Measurements from ENCODE around the gene THAP9. TPM values are rescaled to one million over a fixed set of nuclear protein-coding genes. Genes with fewer than 3 reads are reported as not detected.
"Not testable (repeated sequence)": the region's sequence is repeated elsewhere in the genome, so short reads cannot be mapped to it uniquely, and the experiment has no call there.

THAP9 gene
- polyA plus RNA-seq, 1 of the 3 experiments (the other 2 are of a cell fraction) = 1.5 TPM

GRCh38 chr4:82913305-82913704 is 12.8 kb downstream of the THAP9 start:
- H4K20me1 ChIP-seq (ENCODE audit: insufficient read depth) = no peaks in the 10 kb centered on the region
- H3K4me1 ChIP-seq (ENCODE audit: control insufficient read depth in 1 of 2, insufficient read depth in 2 of 2, low read depth in 1 of 2, low read length in 1 of 2) = no peaks in the 10 kb centered on the region
- no peak for DNase-seq
- H3K79me2 ChIP-seq (ENCODE audit: insufficient read depth) = no peaks in the 10 kb centered on the region
- no peaks in the 10 kb centered on the region for H3F3A ChIP-seq (replicated peaks; ENCODE audit: insufficient read depth)
- no peaks in the 10 kb centered on the region for H3K9me2 ChIP-seq
- no peak overlapping the region for H3K4me2 ChIP-seq
- peaks cover 11 to 24% of the 10 kb centered on the region in 2 experiments for H3K36me3 ChIP-seq (replicated peaks in 1 of 2; ENCODE audit: control insufficient read depth in 1 of 2, insufficient read depth in 2 of 2, low read length in 1 of 2)
- POLR2A ChIA-PET = interaction anchor here (1.2 kb wide), 1 partner anchor 13 kb away, joined by 3 read pairs; the partner anchor contains the start of gene THAP9
- H3K4me3 ChIP-seq (ENCODE audit: low read depth in 2 of 2, low read length in 1 of 2) = no peak overlapping the region
- no peaks in the 10 kb centered on the region for H3K9me3 ChIP-seq
- TF ChIP-seq FOXJ3 (CRISPR knock-in tag; IDR thresholded peaks at IDR 0.05) (no peak), ELF1 (IDR thresholded peaks at IDR 0.05) (no peak), NFIC (IDR thresholded peaks at IDR 0.05; ENCODE audit: borderline replicate concordance) (no peak), EZH2phosphoT487 (IDR thresholded peaks at IDR 0.05; ENCODE audit: borderline replicate concordance, low read depth) (no peak), RFX5 (IDR thresholded peaks at IDR 0.05; ENCODE audit: low read length) (no peak), GATA2 (CRISPR knock-in tag; IDR thresholded peaks at IDR 0.05) (no peak), FOSL2 (IDR thresholded peaks at IDR 0.05; ENCODE audit: borderline replicate concordance, low read depth) (no peak), RAD21 (IDR thresholded peaks at IDR 0.05; ENCODE audit: low read length) (no peak), CHD2 (IDR thresholded peaks at IDR 0.05; ENCODE audit: low read length, partially characterized antibody) (no peak), SIN3A (IDR thresholded peaks at IDR 0.05; ENCODE audit: borderline replicate concordance, low read depth, low read length) (no peak), SMC3 (IDR thresholded peaks at IDR 0.05; ENCODE audit: low read depth, low read length) (no peak), ZBTB33 (IDR thresholded peaks at IDR 0.05; ENCODE audit: borderline replicate concordance, low read depth) (no peak), TCF12 (IDR thresholded peaks at IDR 0.05) (no peak), YY1 (IDR thresholded peaks at IDR 0.05; ENCODE audit: low read depth) (no peak), REST (IDR thresholded peaks at IDR 0.05; ENCODE audit: low read depth, low read length) (no peak)
- TF ChIP-seq, protein P1, sequence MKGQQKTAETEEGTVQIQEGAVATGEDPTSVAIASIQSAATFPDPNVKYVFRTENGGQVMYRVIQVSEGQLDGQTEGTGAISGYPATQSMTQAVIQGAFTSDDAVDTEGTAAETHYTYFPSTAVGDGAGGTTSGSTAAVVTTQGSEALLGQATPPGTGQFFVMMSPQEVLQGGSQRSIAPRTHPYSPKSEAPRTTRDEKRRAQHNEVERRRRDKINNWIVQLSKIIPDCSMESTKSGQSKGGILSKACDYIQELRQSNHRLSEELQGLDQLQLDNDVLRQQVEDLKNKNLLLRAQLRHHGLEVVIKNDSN (IDR thresholded peaks at IDR 0.05; ENCODE audit: borderline replicate concordance, low read depth) = no peak
- TF ChIP-seq, protein P2, sequence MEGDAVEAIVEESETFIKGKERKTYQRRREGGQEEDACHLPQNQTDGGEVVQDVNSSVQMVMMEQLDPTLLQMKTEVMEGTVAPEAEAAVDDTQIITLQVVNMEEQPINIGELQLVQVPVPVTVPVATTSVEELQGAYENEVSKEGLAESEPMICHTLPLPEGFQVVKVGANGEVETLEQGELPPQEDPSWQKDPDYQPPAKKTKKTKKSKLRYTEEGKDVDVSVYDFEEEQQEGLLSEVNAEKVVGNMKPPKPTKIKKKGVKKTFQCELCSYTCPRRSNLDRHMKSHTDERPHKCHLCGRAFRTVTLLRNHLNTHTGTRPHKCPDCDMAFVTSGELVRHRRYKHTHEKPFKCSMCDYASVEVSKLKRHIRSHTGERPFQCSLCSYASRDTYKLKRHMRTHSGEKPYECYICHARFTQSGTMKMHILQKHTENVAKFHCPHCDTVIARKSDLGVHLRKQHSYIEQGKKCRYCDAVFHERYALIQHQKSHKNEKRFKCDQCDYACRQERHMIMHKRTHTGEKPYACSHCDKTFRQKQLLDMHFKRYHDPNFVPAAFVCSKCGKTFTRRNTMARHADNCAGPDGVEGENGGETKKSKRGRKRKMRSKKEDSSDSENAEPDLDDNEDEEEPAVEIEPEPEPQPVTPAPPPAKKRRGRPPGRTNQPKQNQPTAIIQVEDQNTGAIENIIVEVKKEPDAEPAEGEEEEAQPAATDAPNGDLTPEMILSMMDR (IDR thresholded peaks at IDR 0.05) = no peak
- TF ChIP-seq, protein P3, sequence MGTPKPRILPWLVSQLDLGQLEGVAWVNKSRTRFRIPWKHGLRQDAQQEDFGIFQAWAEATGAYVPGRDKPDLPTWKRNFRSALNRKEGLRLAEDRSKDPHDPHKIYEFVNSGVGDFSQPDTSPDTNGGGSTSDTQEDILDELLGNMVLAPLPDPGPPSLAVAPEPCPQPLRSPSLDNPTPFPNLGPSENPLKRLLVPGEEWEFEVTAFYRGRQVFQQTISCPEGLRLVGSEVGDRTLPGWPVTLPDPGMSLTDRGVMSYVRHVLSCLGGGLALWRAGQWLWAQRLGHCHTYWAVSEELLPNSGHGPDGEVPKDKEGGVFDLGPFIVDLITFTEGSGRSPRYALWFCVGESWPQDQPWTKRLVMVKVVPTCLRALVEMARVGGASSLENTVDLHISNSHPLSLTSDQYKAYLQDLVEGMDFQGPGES (IDR thresholded peaks at IDR 0.05; ENCODE audit: low read depth, low read length) = no peak
- TF ChIP-seq, protein P4, sequence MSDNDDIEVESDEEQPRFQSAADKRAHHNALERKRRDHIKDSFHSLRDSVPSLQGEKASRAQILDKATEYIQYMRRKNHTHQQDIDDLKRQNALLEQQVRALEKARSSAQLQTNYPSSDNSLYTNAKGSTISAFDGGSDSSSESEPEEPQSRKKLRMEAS (IDR thresholded peaks at IDR 0.05; ENCODE audit: low read depth) = no peak
- no peaks in the 10 kb centered on the region for H3K27me3 ChIP-seq (ENCODE audit: insufficient read depth)
- CTCF ChIA-PET = interaction anchor here (0.6 kb wide), 1 partner anchor 83 kb away, joined by 3 read pairs; no protein-coding TSS in a partner anchor
- H3K27ac ChIP-seq (ENCODE audit: low read depth in 2 of 2, low read length in 1 of 2) = no peak overlapping the region
- no peak overlapping the region for H2AFZ ChIP-seq (ENCODE audit: low read depth)
- H3K9ac ChIP-seq = no peak overlapping the region
- 50% methylated on average over 2 of the region's 2 CpGs for WGBS (ENCODE audit: low lambda C conversion rate)

- WGBS (ENCODE audit: low lambda C conversion rate) = 95% methylated on average over 2 of the region's 2 CpGs
- H3K9ac ChIP-seq; H3K9me2 ChIP-seq; H3K79me2 ChIP-seq (ENCODE audit: insufficient read depth); H3K9me3 ChIP-seq; H2AFZ ChIP-seq (ENCODE audit: low read depth); H4K20me1 ChIP-seq (ENCODE audit: insufficient read depth); H3F3A ChIP-seq (replicated peaks; ENCODE audit: insufficient read depth); H3K4me3 ChIP-seq (ENCODE audit: low read depth in 2 of 2, low read length in 1 of 2); H3K27me3 ChIP-seq (ENCODE audit: insufficient read depth); H3K4me2 ChIP-seq; H3K27ac ChIP-seq (ENCODE audit: low read depth in 2 of 2, low read length in 1 of 2); DNase-seq; H3K4me1 ChIP-seq (ENCODE audit: control insufficient read depth in 1 of 2, insufficient read depth in 2 of 2, low read depth in 1 of 2, low read length in 1 of 2): not testable (repeated sequence)
- H3K36me3 ChIP-seq (replicated peaks in 1 of 2; ENCODE audit: control insufficient read depth in 1 of 2, insufficient read depth in 2 of 2, low read length in 1 of 2) = peaks cover 11 to 24% of the 10 kb centered on the region in 2 experiments
- ChIA-PET CTCF (interaction anchor here (0.6 kb wide), 1 partner anchor 82 kb away, joined by 3 read pairs; no protein-coding TSS in a partner anchor), POLR2A (interaction anchor here (1.2 kb wide), 1 partner anchor 14 kb away, joined by 3 read pairs; the partner anchor contains the start of gene THAP9)
Observed at GRCh38 chr4:82913968-82914367, 13.4 kb downstream of the THAP9 start.

All from SK-N-SH (cell line).